B cell (primary cell): ENCODE data around the gene ARHGAP15. TPM values are rescaled to one million over a fixed set of nuclear protein-coding genes. Genes with fewer than 3 reads are reported as not detected.

ENCODE experiments used
- ATAC-seq: fragments of 200-7000 bp; cut with Tn5 transposase; one replicate; pipeline ENCODE4 v1.10.0; 2021; ENCODE audit warnings: low read depth, mild to moderate bottlenecking, moderate number of reproducible peaks, moderate library complexity
- CTCF ChIA-PET: fragments of 350-600 bp; sonication (Branson Sonifier 250); formaldehyde crosslinking; loops from one replicate; lab custom pipeline; 2021; ENCODE audit warnings: antibody characterized with exemption, inconsistent platforms; lab: Charles Lee
- POLR2A ChIA-PET: fragments of 350-600 bp; sonication (Branson Sonifier 250); formaldehyde crosslinking; loops from one replicate; lab custom pipeline; 2021; ENCODE audit warnings: antibody characterized with exemption; lab: Charles Lee
- DNase-seq: peaks from one replicate; pipeline ENCODE4 v3.0.0; 2013
- H2AFZ ChIP-seq: 2 replicates; pipeline ENCODE4 v1.6.1; 2012; ENCODE audit warnings: mild to moderate bottlenecking, low read depth, low read length; ENCODE audit not compliant: insufficient read depth, poor library complexity, severe bottlenecking
- H3K27ac ChIP-seq, 2 donors: 1 replicate in 1 of 2; 2 replicates in 1 of 2; pipeline ENCODE4 v1.5.1; 2012 to 2013; ENCODE audit warnings: low read length in 2 of 2, mild to moderate bottlenecking in 2 of 2, moderate library complexity in 1 of 2
- H3K27me3 ChIP-seq, 4 experiments: fragments of 200-600 bp in 1 of 4; sonication (generic) in 1 of 4; replicated peaks in 1 of 4; 1 replicate in 2 of 4; 2 replicates in 2 of 4; pipeline versions ENCODE4 v1.6.1 to v1.7.0; 2013 to 2016; ENCODE audit warnings: low read length in 3 of 4, mild to moderate bottlenecking in 2 of 4, mixed read lengths in 1 of 4, moderate library complexity in 1 of 4; ENCODE audit not compliant: insufficient read depth in 4 of 4, control insufficient read depth in 3 of 4; ENCODE audit errors: control extremely low read depth in 1 of 4
- H3K36me3 ChIP-seq, 2 experiments: replicated peaks in 1 of 2; 1 replicate in 1 of 2; 2 replicates in 1 of 2; pipeline versions ENCODE4 v1.6.1 to v1.7.1; 2013; ENCODE audit warnings: low read length in 1 of 2; ENCODE audit not compliant: insufficient read depth in 2 of 2, control insufficient read depth in 1 of 2; ENCODE audit errors: control extremely low read depth in 1 of 2, extremely low read depth in 1 of 2
- H3K4me1 ChIP-seq, 2 donors: fragments of 200-600 bp in 1 of 2; sonication (generic) in 1 of 2; 1 replicate in 1 of 2; 2 replicates in 1 of 2; pipeline versions ENCODE4 v1.5.1 to v1.6.1; 2013 to 2017; ENCODE audit warnings: low read length in 2 of 2; ENCODE audit not compliant: control insufficient read depth in 2 of 2, insufficient read depth in 2 of 2
- H3K4me2 ChIP-seq: replicated peaks from 2 replicates; pipeline ENCODE3; 2012; ENCODE audit warnings: mild to moderate bottlenecking, low read depth, low read length; ENCODE audit not compliant: poor library complexity, severe bottlenecking
- H3K4me3 ChIP-seq, 5 experiments: fragments of 200-600 bp in 1 of 5; sonication (generic) in 1 of 5; 1 replicate in 3 of 5; 2 replicates in 2 of 5; pipeline versions ENCODE4 v1.5.1 to v1.7.0; 2011 to 2016; ENCODE audit warnings: low read length in 4 of 5, mild to moderate bottlenecking in 4 of 5, low read depth in 2 of 5, control low read depth in 1 of 5, moderate library complexity in 1 of 5; ENCODE audit not compliant: insufficient read depth in 1 of 5; ENCODE audit errors: control extremely low read depth in 1 of 5, extremely low read depth in 1 of 5
- H3K79me2 ChIP-seq: fragments of 200-600 bp; sonication (generic); one replicate; pipeline ENCODE4 v1.6.0; 2016; ENCODE audit warnings: low read length; ENCODE audit not compliant: control insufficient read depth, insufficient read depth
- H3K9ac ChIP-seq: fragments of 200-600 bp; sonication (generic); 2 replicates; pipeline ENCODE4 v1.6.1; 2017; ENCODE audit warnings: mild to moderate bottlenecking, low read length, moderate library complexity
- H3K9me3 ChIP-seq, 3 donors: one replicate each; pipeline versions ENCODE4 v1.6.1 to v1.7.1; 2013; ENCODE audit warnings: low read length in 2 of 3; ENCODE audit not compliant: control insufficient read depth in 2 of 3, insufficient read depth in 1 of 3; ENCODE audit errors: control extremely low read depth in 1 of 3
- H4K20me1 ChIP-seq: 2 replicates; pipeline ENCODE4 v1.6.0; 2012; ENCODE audit warnings: mild to moderate bottlenecking, low read length; ENCODE audit not compliant: insufficient read depth, control insufficient read depth, poor library complexity, severe bottlenecking
- H3K27ac Mint-ChIP-seq: one replicate; pipeline ENCODE4 v1.8.0; 2021; ENCODE audit warnings: mixed read lengths
- H3K27me3 Mint-ChIP-seq: one replicate; pipeline ENCODE4 v1.8.0; 2021; ENCODE audit warnings: mixed read lengths
- H3K4me1 Mint-ChIP-seq: one replicate; pipeline ENCODE4 v1.8.0; 2021; ENCODE audit warnings: mixed read lengths
- H3K4me3 Mint-ChIP-seq: one replicate; pipeline ENCODE4 v1.8.0; 2021; ENCODE audit warnings: mixed read lengths
- H3K9me3 Mint-ChIP-seq: one replicate; pipeline ENCODE4 v1.8.0; 2022; ENCODE audit warnings: mixed read lengths; ENCODE audit not compliant: insufficient read depth
- CTCF ChIP-seq: fragments of 200-600 bp; IDR thresholded peaks from one replicate; pipeline ENCODE4 v1.8.0; 2022; ENCODE audit warnings: antibody characterized with exemption, mild to moderate bottlenecking
- EZH2 ChIP-seq: IDR thresholded peaks from 2 replicates; pipeline ENCODE4 v1.6.1; 2012; ENCODE audit warnings: borderline replicate concordance, low read depth, mild to moderate bottlenecking, moderate library complexity, low read length; ENCODE audit not compliant: insufficient read depth, poor library complexity, severe bottlenecking
- WGBS: methylation state at CpG from one replicate; pipeline ENCODE4 v1.1.5; 2013; ENCODE audit warnings: missing lambda C conversion rate; ENCODE audit not compliant: insufficient coverage; 5-methylcytosine and 5-hydroxymethylcytosine counted together
- intact Hi-C: fragments of 100-400 bp; cut with micrococcal nuclease; formaldehyde crosslinking; loops from one replicate; pipeline ENCODE4 v1.10.0; 2022
- polyA plus RNA-seq: library from polyadenylated mRNA; depleted of rRNA; stranded (reverse); fragments of >200 nt; gene quantifications from 2 replicates; pipeline ENCODE4 v1.2.3, GENCODE V29; 2012
- total RNA-seq, 2 donors: library from RNA; stranded (reverse); fragments of 120-200 nt in 1 of 2; gene quantifications; 1 replicate in 1 of 2; 2 replicates in 1 of 2; pipeline versions ENCODE4 v1.2.3 to v1.2.4, GENCODE V29; 2013 to 2022

ARHGAP15 gene
- total and polyA plus RNA-seq, 2 donors (not counting 1 experiment from before 2014, with no cell fraction given), result 58.6 to 187 TPM

GRCh38 chr2:143146366-143146765 lies 17.1 kb downstream of the ARHGAP15 start:
- peaks cover 72 to 86% of the 10 kb centered on the region in 2 donors for H3K4me1 ChIP-seq
- DNase-seq (no peak), ATAC-seq (no peak)
- peaks cover 100% of the 10 kb centered on the region for H3K79me2 ChIP-seq
- intact Hi-C loops, result no loop called here
- Mint-ChIP-seq H3K27ac (no peak overlapping the region), H3K4me3 (peak overlapping the region; percentile 8), H3K4me1 (peaks cover 86% of the 10 kb centered on the region), H3K27me3 (no peaks in the 10 kb centered on the region), H3K9me3 (no peaks in the 10 kb centered on the region)
- no peak overlapping the region for H3K9ac ChIP-seq
- TF ChIP-seq CTCF (no peak), EZH2 (no peak)
- H2AFZ ChIP-seq, result no peak overlapping the region
- ChIA-PET POLR2A (no interaction called here), CTCF (interaction anchor here (1.3 to 1.6 kb wide), 2 partner anchors 9 to 37 kb away, joined by 4 to 5 read pairs; no protein-coding TSS in a partner anchor)
- H3K27me3 ChIP-seq, result no peaks in the 10 kb centered on the region
- no peaks in the 10 kb centered on the region for H3K9me3 ChIP-seq
- no peak overlapping the region for H3K4me3 ChIP-seq
- peaks cover 0 to 5% of the 10 kb centered on the region in 2 experiments for H3K36me3 ChIP-seq
- H4K20me1 ChIP-seq, result no peaks in the 10 kb centered on the region
- no CpG with 5 or more reads among the region's 1 CpG for WGBS
- no peak overlapping the region for H3K27ac ChIP-seq
- H3K4me2 ChIP-seq, result peak overlapping the region; percentile 43

DNA sequence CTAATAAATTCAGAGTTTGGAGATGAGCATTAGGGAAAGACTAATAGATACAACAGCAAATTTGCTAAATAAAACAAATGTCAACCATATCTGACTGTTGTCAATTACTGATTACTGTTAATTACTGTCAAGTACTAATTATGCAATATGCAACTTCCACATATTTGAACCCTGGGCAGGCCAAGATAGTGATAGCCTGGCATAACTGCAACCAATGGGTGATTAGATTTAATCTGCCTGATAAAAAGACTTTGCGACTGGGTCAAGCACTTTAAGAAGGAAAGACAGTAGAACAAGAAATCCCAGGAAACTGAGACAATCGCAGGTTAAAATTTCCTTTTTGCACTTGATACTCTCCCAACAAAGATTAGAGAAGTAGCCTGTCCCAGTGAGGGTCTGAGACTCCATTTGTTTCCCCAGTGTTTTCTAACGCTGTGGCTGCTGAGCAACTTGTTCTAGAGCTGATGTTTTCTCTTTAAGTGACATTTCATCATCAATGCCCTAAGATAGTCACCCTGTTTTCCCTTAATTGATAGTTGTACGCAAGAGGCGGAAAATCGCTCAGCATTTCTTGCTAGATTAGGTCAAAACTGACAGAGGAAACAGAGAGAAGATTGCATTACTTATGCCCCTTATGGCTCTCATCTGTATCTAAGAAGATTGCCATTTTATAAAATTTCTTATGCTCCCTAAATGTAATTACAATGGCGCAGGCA lies 17.8 kb downstream of the ARHGAP15 start:
- Histone ChIP-seq H2AFZ (no peak overlapping the region), H3K4me3 (no peak overlapping the region), H3K79me2 (peaks cover 100% of the 10 kb centered on the region), H3K27ac (no peak overlapping the region), H3K4me2 (peak overlapping the region; percentile 43), H4K20me1 (no peaks in the 10 kb centered on the region), H3K9me3 (no peaks in the 10 kb centered on the region), H3K4me1 (peaks cover 72 to 86% of the 10 kb centered on the region in 2 donors), H3K9ac (no peak overlapping the region), H3K36me3 (peaks cover 0 to 5% of the 10 kb centered on the region in 2 experiments), H3K27me3 (no peaks in the 10 kb centered on the region)
- 100% methylated on average over 2 of the region's 7 CpGs for WGBS
- TF ChIP-seq EZH2 (no peak), CTCF (no peak)
- ATAC-seq (no peak), DNase-seq (no peak)
- ChIA-PET POLR2A (no interaction called here), CTCF (interaction anchor here (1.3 to 3.6 kb wide), 2 partner anchors 9 to 14 kb away, joined by 4 to 23 read pairs; no protein-coding TSS in a partner anchor)
- H3K27ac Mint-ChIP-seq, result peak overlapping the region; percentile 54
- intact Hi-C loops, result no loop called here
- no peak overlapping the region for H3K4me3 Mint-ChIP-seq
- H3K9me3 Mint-ChIP-seq, result no peaks in the 10 kb centered on the region
- H3K4me1 Mint-ChIP-seq, result peaks cover 86% of the 10 kb centered on the region
- H3K27me3 Mint-ChIP-seq, result no peaks in the 10 kb centered on the region
